Adrenal gland (tissue), 5 donors: ENCODE results near the gene SLC26A4.

Experiments used
- CTCF ChIP-seq, 6 experiments: fragments of 450-650 bp in 4 of 6; fragments of 200-600 bp in 2 of 6; sonication (generic) in 1 of 6; IDR thresholded peaks; 1 replicate in 5 of 6; 2 replicates in 1 of 6; pipeline versions ENCODE4 v1.5.1 to v1.8.0; 2016 to 2021; ENCODE audit warnings: antibody characterized with exemption in 6 of 6, mild to moderate bottlenecking in 2 of 6, moderate library complexity in 1 of 6
- POLR2A ChIP-seq, 2 donors: fragments of 450-650 bp; IDR thresholded peaks; one replicate each; pipeline ENCODE4 v1.6.1; 2017; ENCODE audit warnings: antibody characterized with exemption in 2 of 2, mild to moderate bottlenecking in 2 of 2, moderate library complexity in 1 of 2
- donor health status: DM: no; HTN: no; CAD: no.

GRCh38 chr7:107744345-107744750 lies 83.7 kb downstream of the SLC26A4 start:
- TF ChIP-seq POLR2A (IDR thresholded peaks at IDR 0.05) (no peak), CTCF (IDR thresholded peaks at IDR 0.05) (no peak)
